Measurements from ENCODE around the gene CCDC81.

CCDC81 gene

GRCh38 chr11:86456075-86456939 is 81.6 kb downstream of the CCDC81 start:
- H3K4me1 Mint-ChIP-seq = peaks cover 4% of the 10 kb centered on the region
- H3K27ac Mint-ChIP-seq = no peak overlapping the region
- no peak overlapping the region for H3K4me3 Mint-ChIP-seq
- no peaks in the 10 kb centered on the region for H3K36me3 Mint-ChIP-seq
- DNase-seq (ENCODE audit: low spot score in 2 of 2) = peak; percentile 50 to 60
- no peaks in the 10 kb centered on the region for H3K9me3 Mint-ChIP-seq
- peak; percentile 72 for ATAC-seq (ENCODE audit: low read depth)
- no peaks in the 10 kb centered on the region for H3K27me3 Mint-ChIP-seq

DNA sequence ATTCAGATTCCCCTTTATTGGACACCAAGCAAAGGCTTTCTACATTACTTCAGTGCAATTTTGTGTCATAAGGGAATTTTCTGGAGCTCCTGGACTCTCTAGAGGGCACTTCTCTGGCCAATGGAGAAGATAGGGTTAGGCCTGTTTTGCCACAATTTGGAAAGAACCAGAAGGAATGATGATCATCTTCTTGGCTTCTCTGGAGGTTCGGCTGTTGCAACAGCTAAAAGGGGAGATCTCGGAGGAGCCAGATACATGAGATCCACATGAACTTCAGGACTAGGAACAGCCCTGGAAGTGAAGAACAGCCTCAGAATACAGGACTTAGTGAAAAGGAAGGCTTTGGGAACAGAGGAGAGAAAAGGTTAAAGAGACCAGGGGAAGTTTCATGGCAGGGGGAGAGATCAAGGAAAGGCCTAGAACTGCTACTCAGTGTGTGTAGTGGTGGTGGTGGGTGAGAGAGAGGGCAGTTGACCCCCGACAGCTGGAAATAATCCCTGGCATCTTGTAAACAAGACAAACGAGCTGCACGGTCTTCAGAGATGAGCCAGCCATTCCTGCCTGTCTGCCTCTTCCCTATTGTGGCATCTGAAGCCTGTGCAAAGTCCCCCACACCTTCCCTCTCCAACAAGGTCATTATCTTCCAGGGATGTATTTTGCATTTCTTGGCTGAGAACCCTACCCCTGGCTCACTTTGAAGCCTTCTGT is 83.8 kb downstream of the CCDC81 start:
- no peaks in the 10 kb centered on the region for H3K36me3 Mint-ChIP-seq
- H3K4me3 Mint-ChIP-seq = no peak overlapping the region
- no peak overlapping the region for H3K27ac Mint-ChIP-seq
- ATAC-seq (ENCODE audit: low read depth) = no peak
- no peak for DNase-seq (ENCODE audit: low spot score in 2 of 2)
- H3K27me3 Mint-ChIP-seq = no peaks in the 10 kb centered on the region
- H3K4me1 Mint-ChIP-seq = peaks cover 4% of the 10 kb centered on the region
- no peaks in the 10 kb centered on the region for H3K9me3 Mint-ChIP-seq

DNA sequence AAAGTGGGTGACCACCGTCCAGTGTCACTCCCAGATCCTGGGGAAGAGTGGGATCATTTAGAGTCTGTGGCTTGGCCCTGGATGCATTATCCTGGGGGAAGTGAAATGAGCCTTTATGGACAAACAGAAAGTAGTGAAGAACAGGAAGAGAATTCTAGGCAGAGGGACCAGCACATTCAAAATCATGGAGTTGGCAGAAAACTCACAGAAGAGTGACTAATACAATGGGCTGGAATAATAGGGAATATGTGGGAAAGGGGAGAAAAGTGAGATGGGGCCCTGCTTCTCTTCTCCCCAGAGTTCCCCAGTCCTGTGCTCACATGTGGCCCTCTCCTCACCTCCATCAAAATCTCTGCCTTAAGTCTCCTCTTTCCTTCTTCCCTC is 84.3 kb downstream of the CCDC81 start:
- no peaks in the 10 kb centered on the region for H3K36me3 Mint-ChIP-seq
- no peak overlapping the region for H3K4me3 Mint-ChIP-seq
- no peaks in the 10 kb centered on the region for H3K27me3 Mint-ChIP-seq
- DNase-seq (ENCODE audit: low spot score in 2 of 2) = no peak
- no peak for ATAC-seq (ENCODE audit: low read depth)
- no peaks in the 10 kb centered on the region for H3K9me3 Mint-ChIP-seq
- H3K4me1 Mint-ChIP-seq = peaks cover 4% of the 10 kb centered on the region
- no peak overlapping the region for H3K27ac Mint-ChIP-seq

- Mint-ChIP-seq H3K27ac (no peak overlapping the region), H3K4me3 (no peak overlapping the region), H3K9me3 (no peaks in the 10 kb centered on the region), H3K4me1 (peaks cover 4% of the 10 kb centered on the region), H3K36me3 (no peaks in the 10 kb centered on the region), H3K27me3 (no peaks in the 10 kb centered on the region)
- DNase-seq (ENCODE audit: low spot score in 2 of 2) = no peak
- ATAC-seq (ENCODE audit: low read depth) = no peak
Observed at GRCh38 chr11:86459682-86460460, 85.2 kb downstream of the CCDC81 start.

DNA sequence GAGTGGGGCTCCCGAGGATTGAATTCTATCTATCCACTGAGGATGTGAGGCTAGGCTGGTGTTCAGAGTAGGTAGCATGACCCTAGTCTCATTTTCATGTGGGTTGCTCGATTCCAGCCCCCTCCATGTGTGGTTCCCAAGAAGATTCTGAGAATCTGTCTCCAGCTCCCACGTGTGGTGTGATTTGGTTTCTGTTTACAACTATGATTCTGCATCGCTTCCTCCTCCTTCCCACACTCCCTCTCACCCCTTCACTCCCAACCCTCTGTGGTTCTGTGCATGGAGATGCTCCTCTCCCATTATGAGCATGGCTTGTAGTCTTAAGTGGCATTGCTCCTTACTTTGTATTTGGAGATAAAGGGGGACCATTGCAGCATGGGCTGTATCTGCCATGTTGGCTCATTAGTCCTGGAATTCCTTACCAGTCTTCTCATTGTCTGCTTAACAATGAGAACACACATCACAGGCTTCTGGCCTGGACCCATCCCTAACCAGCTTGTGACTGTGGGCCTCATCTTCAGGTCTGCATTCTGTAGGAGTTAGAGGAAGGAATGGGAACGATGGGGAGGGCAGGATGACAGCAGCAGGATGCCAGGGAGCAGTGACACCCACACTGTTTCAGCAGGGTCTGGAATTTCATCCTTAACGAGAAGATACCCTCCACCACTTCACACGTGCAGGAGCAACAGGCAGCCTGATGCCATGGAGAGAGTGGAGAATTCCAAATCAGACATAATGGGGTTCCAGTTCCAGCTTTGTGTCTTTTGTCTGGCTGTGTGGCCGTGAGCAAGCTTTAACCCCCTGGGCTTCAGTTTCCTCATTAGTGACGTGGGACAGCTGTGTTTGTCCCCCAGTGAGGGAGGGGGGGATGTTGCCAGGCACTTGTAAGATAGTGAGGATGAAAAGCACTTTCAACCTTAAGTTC is 86.0 kb downstream of the CCDC81 start:
- peaks cover 4% of the 10 kb centered on the region for H3K4me1 Mint-ChIP-seq
- H3K4me3 Mint-ChIP-seq = no peak overlapping the region
- H3K27me3 Mint-ChIP-seq = no peaks in the 10 kb centered on the region
- H3K9me3 Mint-ChIP-seq = no peaks in the 10 kb centered on the region
- ATAC-seq (ENCODE audit: low read depth) = no peak
- no peak for DNase-seq (ENCODE audit: low spot score in 2 of 2)
- no peak overlapping the region for H3K27ac Mint-ChIP-seq
- no peaks in the 10 kb centered on the region for H3K36me3 Mint-ChIP-seq

- Mint-ChIP-seq H3K9me3 (no peaks in the 10 kb centered on the region), H3K27me3 (no peaks in the 10 kb centered on the region), H3K4me3 (no peak overlapping the region), H3K4me1 (no peaks in the 10 kb centered on the region), H3K36me3 (no peaks in the 10 kb centered on the region), H3K27ac (no peak overlapping the region)
- ATAC-seq (ENCODE audit: low read depth) (no peak), DNase-seq (ENCODE audit: low spot score in 2 of 2) (no peak)
Observed at GRCh38 chr11:86461892-86462291, 87.2 kb downstream of the CCDC81 start.

DNA sequence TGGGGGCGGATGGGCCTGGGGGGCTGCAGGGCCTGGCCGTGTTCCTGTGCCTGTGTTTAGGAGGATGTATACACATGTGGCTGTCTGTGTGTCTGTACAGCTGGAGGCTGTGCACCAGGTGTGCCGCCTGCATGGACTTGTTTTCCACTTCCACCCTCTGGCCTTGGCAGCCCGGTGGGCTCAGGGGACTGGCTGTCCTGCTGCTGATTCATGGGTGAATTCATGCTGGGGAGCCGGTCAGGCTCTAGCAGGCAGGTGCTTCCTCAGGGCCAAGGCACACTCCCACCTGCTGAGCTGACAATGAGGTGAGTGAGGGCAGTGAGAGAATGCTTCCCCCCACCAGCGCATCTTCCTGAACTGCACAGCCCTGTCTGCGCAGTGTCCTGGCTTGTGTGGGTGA is 88.4 kb downstream of the CCDC81 start:
- Mint-ChIP-seq H3K4me1 (no peaks in the 10 kb centered on the region), H3K4me3 (no peak overlapping the region), H3K36me3 (no peaks in the 10 kb centered on the region), H3K27me3 (peaks cover 2% of the 10 kb centered on the region), H3K27ac (no peak overlapping the region), H3K9me3 (no peaks in the 10 kb centered on the region)
- ATAC-seq (ENCODE audit: low read depth) = no peak
- DNase-seq (ENCODE audit: low spot score in 2 of 2) = no peak

DNA sequence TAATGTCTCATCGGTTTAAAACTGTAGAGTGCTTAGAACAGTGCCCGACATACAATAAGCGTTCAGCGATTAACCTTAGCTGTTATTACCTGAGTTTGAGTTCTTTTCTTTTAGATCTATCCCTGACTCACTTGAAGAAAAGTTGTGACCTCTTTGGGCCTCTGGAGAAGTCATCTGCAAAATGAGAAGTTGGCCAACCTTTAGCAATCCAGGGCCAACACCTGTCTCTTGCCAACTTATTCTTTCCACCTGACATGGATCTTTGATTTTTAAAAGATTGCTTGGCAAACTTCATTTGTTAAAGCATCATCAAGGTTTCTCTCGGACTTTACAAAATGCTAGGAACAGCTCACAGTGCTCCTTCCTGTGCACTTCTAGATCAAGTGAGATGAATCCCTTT is 89.3 kb downstream of the CCDC81 start:
- peaks cover 4% of the 10 kb centered on the region for H3K27me3 Mint-ChIP-seq
- ATAC-seq (ENCODE audit: low read depth) (no peak), DNase-seq (ENCODE audit: low spot score in 2 of 2) (no peak)
- no peaks in the 10 kb centered on the region for H3K36me3 Mint-ChIP-seq
- no peaks in the 10 kb centered on the region for H3K4me1 Mint-ChIP-seq
- no peak overlapping the region for H3K27ac Mint-ChIP-seq
- no peak overlapping the region for H3K4me3 Mint-ChIP-seq
- no peaks in the 10 kb centered on the region for H3K9me3 Mint-ChIP-seq

GRCh38 chr11:86464509-86465221 is 90.0 kb downstream of the CCDC81 start:
- Mint-ChIP-seq H3K36me3 (no peaks in the 10 kb centered on the region), H3K27me3 (peaks cover 4% of the 10 kb centered on the region), H3K4me1 (no peaks in the 10 kb centered on the region), H3K9me3 (no peaks in the 10 kb centered on the region), H3K4me3 (no peak overlapping the region), H3K27ac (no peak overlapping the region)
- DNase-seq (ENCODE audit: low spot score in 2 of 2) (no peak), ATAC-seq (ENCODE audit: low read depth) (no peak)

- ATAC-seq (ENCODE audit: low read depth) = no peak
- Mint-ChIP-seq H3K36me3 (no peaks in the 10 kb centered on the region), H3K27me3 (peaks cover 13% of the 10 kb centered on the region), H3K9me3 (no peaks in the 10 kb centered on the region), H3K4me3 (no peak overlapping the region), H3K4me1 (no peaks in the 10 kb centered on the region), H3K27ac (no peak overlapping the region)
- DNase-seq (ENCODE audit: low spot score in 2 of 2) = no peak
Observed at GRCh38 chr11:86468169-86468568, 93.5 kb downstream of the CCDC81 start.

DNA sequence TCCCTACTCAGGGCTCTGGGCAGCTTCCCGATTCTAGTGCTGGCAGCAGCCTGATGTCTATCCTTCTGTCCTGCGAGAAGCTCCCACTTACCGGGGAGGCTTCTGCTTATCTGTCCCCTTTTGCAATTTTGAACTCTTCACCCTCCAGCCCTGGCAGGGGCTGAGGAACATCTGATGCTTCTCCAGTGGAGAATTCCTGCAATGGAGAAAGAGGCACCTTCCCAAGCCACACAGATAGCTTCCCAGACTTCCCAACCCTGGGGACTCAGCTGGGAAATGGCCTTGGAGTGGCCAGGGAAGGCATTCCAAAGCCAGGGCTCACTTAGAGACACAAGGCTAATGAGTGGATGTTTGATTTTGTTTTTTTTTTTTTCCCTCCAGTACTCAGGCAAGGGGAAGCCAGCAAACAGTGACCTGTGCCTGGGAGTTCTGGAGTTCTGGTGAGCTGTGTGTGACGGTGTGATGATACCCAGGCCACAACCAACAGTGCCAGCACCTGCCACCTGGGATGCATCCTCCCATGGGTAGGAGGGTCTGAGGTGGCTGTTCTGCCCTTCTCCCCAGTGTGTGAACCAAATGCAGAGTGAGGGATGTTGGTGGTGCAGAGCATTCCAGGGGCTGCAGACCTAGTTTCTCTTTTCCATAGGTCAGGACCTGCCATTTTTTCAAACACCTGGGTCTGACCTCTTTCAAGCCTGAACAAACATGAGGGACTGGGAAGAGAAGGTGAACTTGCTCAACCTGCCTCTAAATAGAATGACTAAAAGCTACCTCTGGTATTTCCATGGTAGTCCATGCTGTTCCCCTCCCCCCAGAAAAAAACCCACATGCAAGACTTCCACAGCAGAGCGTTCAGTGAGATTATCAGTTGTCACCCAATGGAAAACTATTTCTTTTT is 95.1 kb downstream of the CCDC81 start:
- no peaks in the 10 kb centered on the region for H3K9me3 Mint-ChIP-seq
- H3K4me3 Mint-ChIP-seq = no peak overlapping the region
- DNase-seq (ENCODE audit: low spot score in 2 of 2) (no peak), ATAC-seq (ENCODE audit: low read depth) (no peak)
- H3K36me3 Mint-ChIP-seq = no peaks in the 10 kb centered on the region
- no peak overlapping the region for H3K27ac Mint-ChIP-seq
- no peaks in the 10 kb centered on the region for H3K4me1 Mint-ChIP-seq
- peaks cover 17% of the 10 kb centered on the region for H3K27me3 Mint-ChIP-seq
